ENCODE data around the gene TSPAN3. TPM values are rescaled to one million over a fixed set of nuclear protein-coding genes. Genes with fewer than 3 reads are reported as not detected.

TSPAN3 gene
- total RNA-seq, 1 experiment from 2014 or later: 140 TPM

DNA sequence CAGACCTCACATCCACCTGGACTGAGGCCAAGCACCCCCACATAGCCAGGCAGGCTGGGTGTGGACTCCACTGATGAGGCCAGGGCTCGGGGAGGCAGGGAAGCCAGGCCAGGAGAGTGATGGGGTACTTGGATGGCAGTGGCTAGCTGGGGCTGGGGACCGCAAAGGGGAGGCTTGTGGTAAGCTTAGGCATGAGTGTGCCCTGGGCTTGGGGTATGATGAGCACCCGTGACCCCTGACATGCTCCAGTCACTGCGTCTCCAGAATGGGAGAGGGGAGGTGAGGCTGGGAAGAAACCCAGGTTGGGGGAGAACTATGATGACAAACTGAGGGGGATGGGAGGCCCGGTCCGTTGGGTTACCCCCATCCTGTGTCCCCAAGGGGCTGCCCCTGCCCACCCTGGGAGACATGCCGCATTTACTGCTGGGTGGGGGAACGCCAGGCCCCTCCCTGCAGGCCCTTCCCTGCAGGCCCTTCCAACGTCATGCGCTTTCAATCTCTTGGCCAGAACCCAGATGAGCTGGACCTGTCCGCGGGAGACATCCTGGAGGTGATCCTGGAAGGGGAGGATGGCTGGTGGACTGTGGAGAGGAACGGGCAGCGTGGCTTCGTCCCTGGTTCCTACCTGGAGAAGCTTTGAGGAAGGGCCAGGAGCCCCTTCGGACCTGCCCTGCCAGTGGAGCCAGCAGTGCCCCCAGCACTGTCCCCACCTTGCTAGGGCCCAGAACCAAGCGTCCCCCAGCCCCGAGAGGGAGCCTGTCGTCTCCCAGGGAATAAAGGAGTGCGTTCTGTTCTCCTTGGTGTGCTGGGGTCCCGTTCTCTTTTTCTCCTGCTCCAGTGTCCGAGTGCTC is 34.1 kb downstream of the TSPAN3 start:
- CTCF ChIA-PET: no interaction called here
- no TSS peak for BruUV-seq (replicated peaks)
- H4K20me1 ChIP-seq (ENCODE audit: low read length): no peaks in the 10 kb centered on the region

DNA sequence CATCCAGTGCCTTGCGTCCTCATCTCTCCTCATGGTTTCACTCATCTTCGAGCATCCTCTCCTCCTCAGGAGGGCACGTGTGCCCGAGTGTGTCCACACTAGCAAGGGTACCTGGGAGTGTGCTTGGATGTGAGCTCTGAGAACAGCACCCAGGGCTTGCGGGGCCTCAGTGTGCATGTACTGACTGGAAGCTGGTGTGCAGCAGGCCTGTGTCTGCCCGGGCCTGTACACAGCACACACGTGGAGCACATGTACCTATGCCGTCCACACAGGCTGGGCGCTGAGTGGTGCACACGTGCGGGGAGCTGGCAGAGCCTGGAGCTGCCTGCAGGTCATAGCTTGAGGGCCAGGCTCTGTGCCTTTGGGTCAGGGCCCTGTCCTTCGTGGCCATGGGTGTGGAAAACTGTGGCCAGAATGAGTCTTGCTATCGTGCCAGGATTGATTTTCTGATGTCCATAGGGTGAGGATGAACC is 34.9 kb downstream of the TSPAN3 start:
- H3K9ac ChIP-seq (ENCODE audit: low read length): no peak overlapping the region
- H3F3A ChIP-seq (ENCODE audit: low read length, unreplicated experiment): no peaks in the 10 kb centered on the region
- ATAC-seq (no peak), DNase-seq (no peak)
- H2AFZ ChIP-seq (ENCODE audit: low read length): no peak overlapping the region
- H3K79me2 ChIP-seq (ENCODE audit: low read length): no peaks in the 10 kb centered on the region
- BruUV-seq (replicated peaks): no TSS peak
- H3K4me2 ChIP-seq (ENCODE audit: low read length): no peak overlapping the region
- H3K27ac ChIP-seq (ENCODE audit: low read length): no peak overlapping the region
- H3K4me1 ChIP-seq (ENCODE audit: insufficient read depth, low read length): no peaks in the 10 kb centered on the region
- H4K20me1 ChIP-seq (ENCODE audit: low read length): no peaks in the 10 kb centered on the region
- no peaks in the 10 kb centered on the region for H3K36me3 ChIP-seq (ENCODE audit: low read depth, low read length)
- H3K9me3 ChIP-seq (ENCODE audit: low read length): no peaks in the 10 kb centered on the region
- CTCF ChIA-PET: no interaction called here
- no peaks in the 10 kb centered on the region for H3K27me3 ChIP-seq (ENCODE audit: low read length)
- TF ChIP-seq EZH2 (IDR thresholded peaks at IDR 0.05; ENCODE audit: low read length, unreplicated experiment) (no peak), EZH2phosphoT487 (IDR thresholded peaks at IDR 0.05; ENCODE audit: borderline replicate concordance, low read length) (no peak)
- TF ChIP-seq, protein P1, sequence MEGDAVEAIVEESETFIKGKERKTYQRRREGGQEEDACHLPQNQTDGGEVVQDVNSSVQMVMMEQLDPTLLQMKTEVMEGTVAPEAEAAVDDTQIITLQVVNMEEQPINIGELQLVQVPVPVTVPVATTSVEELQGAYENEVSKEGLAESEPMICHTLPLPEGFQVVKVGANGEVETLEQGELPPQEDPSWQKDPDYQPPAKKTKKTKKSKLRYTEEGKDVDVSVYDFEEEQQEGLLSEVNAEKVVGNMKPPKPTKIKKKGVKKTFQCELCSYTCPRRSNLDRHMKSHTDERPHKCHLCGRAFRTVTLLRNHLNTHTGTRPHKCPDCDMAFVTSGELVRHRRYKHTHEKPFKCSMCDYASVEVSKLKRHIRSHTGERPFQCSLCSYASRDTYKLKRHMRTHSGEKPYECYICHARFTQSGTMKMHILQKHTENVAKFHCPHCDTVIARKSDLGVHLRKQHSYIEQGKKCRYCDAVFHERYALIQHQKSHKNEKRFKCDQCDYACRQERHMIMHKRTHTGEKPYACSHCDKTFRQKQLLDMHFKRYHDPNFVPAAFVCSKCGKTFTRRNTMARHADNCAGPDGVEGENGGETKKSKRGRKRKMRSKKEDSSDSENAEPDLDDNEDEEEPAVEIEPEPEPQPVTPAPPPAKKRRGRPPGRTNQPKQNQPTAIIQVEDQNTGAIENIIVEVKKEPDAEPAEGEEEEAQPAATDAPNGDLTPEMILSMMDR (conservative IDR thresholded peaks at IDR 0.05; ENCODE audit: low read depth, low read length): no peak
- intact Hi-C loops (cut with micrococcal nuclease): no loop called here
- H3K4me3 ChIP-seq (ENCODE audit: low read length): no peak overlapping the region
- no peaks in the 10 kb centered on the region for H3K9me2 ChIP-seq (replicated peaks; ENCODE audit: low read length)
- POLR2A ChIA-PET (ENCODE audit: unreplicated experiment): no interaction called here

More for the DNA sequence above, 34.1 kb downstream of the TSPAN3 start:
- no peaks in the 10 kb centered on the region for H3K4me1 ChIP-seq (ENCODE audit: insufficient read depth, low read length)
- TF ChIP-seq EZH2phosphoT487 (IDR thresholded peaks at IDR 0.05; ENCODE audit: borderline replicate concordance, low read length): no peak
- TF ChIP-seq, protein P1 (conservative IDR thresholded peaks at IDR 0.05; ENCODE audit: low read depth, low read length): no peak
- TF ChIP-seq EZH2 (IDR thresholded peaks at IDR 0.05; ENCODE audit: low read length, unreplicated experiment): no peak
- no peak overlapping the region for H2AFZ ChIP-seq (ENCODE audit: low read length)
- POLR2A ChIA-PET (ENCODE audit: unreplicated experiment): no interaction called here
- no peak overlapping the region for H3K9ac ChIP-seq (ENCODE audit: low read length)
- DNase-seq (no peak), ATAC-seq (no peak)
- H3K4me2 ChIP-seq (ENCODE audit: low read length): no peak overlapping the region
- intact Hi-C loops (cut with micrococcal nuclease): no loop called here
- no peaks in the 10 kb centered on the region for H3K79me2 ChIP-seq (ENCODE audit: low read length)
- no peak overlapping the region for H3K27ac ChIP-seq (ENCODE audit: low read length)
- no peaks in the 10 kb centered on the region for H3K9me2 ChIP-seq (replicated peaks; ENCODE audit: low read length)
- H3K27me3 ChIP-seq (ENCODE audit: low read length): no peaks in the 10 kb centered on the region
- H3K4me3 ChIP-seq (ENCODE audit: low read length): no peak overlapping the region
- H3K36me3 ChIP-seq (ENCODE audit: low read depth, low read length): no peaks in the 10 kb centered on the region
- H3F3A ChIP-seq (ENCODE audit: low read length, unreplicated experiment): no peaks in the 10 kb centered on the region
- no peaks in the 10 kb centered on the region for H3K9me3 ChIP-seq (ENCODE audit: low read length)

DNA sequence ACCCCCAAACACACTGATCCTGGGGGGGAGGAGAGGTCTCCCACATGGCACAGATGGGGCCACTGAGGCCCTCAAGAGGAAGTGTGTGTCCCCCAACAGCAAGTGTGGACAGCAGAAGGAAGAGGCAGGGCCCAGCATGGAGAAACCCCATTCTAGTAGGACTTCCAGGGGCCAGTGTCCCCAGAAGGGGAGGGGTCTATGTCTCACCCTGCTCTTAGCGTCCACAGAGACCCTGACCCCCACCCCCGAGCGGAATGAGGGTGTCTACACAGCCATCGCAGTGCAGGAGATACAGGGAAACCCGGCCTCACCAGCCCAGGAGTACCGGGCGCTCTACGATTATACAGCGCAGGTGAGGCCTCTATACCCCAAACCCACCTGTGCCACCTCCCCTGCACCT is 35.3 kb downstream of the TSPAN3 start:
- no peaks in the 10 kb centered on the region for H3K4me1 ChIP-seq (ENCODE audit: insufficient read depth, low read length)
- intact Hi-C loops (cut with micrococcal nuclease): no loop called here
- no peaks in the 10 kb centered on the region for H3K36me3 ChIP-seq (ENCODE audit: low read depth, low read length)
- no TSS peak for BruUV-seq (replicated peaks)
- no peak overlapping the region for H3K4me2 ChIP-seq (ENCODE audit: low read length)
- no peaks in the 10 kb centered on the region for H3K9me2 ChIP-seq (replicated peaks; ENCODE audit: low read length)
- no peaks in the 10 kb centered on the region for H3K27me3 ChIP-seq (ENCODE audit: low read length)
- H3K79me2 ChIP-seq (ENCODE audit: low read length): no peaks in the 10 kb centered on the region
- no peaks in the 10 kb centered on the region for H3F3A ChIP-seq (ENCODE audit: low read length, unreplicated experiment)
- TF ChIP-seq, protein P1 (conservative IDR thresholded peaks at IDR 0.05; ENCODE audit: low read depth, low read length): no peak
- no peak for TF ChIP-seq EZH2 (IDR thresholded peaks at IDR 0.05; ENCODE audit: low read length, unreplicated experiment)
- no peak for TF ChIP-seq EZH2phosphoT487 (IDR thresholded peaks at IDR 0.05; ENCODE audit: borderline replicate concordance, low read length)
- no peak overlapping the region for H2AFZ ChIP-seq (ENCODE audit: low read length)
- DNase-seq: no peak
- no peak overlapping the region for H3K27ac ChIP-seq (ENCODE audit: low read length)
- H3K9ac ChIP-seq (ENCODE audit: low read length): no peak overlapping the region
- ATAC-seq: no peak
- H4K20me1 ChIP-seq (ENCODE audit: low read length): no peaks in the 10 kb centered on the region
- H3K9me3 ChIP-seq (ENCODE audit: low read length): no peaks in the 10 kb centered on the region
- ChIA-PET CTCF (interaction anchor here (1.1 kb wide), 1 partner anchor 11 kb away, joined by 3 read pairs; no protein-coding TSS in a partner anchor), POLR2A (ENCODE audit: unreplicated experiment) (no interaction called here)
- H3K4me3 ChIP-seq (ENCODE audit: low read length): no peak overlapping the region

Data from PC-3 (cell line).